ENCODE results near the gene RPTN.

DNA sequence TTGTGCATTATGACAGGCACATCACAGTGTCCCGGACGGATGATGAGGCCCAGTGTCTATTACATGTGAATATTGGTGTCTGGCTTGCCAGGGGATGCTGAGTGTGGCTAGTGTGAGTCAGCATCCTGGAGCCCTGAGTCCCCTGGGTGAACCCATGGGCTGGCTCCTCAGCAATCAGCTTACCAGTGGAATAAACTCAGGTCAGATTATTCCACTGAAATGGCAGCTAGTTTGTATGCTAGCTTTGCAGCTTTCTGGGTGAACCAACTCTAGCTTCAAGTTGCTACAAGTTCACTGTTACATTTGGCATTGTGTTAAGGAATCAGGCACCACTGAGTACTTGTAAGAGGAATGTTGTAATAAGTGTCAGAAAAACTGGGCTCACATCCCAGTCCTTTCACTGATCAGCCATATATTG, 23.9 kb upstream of the RPTN start:
- TF ChIP-seq, protein P1, sequence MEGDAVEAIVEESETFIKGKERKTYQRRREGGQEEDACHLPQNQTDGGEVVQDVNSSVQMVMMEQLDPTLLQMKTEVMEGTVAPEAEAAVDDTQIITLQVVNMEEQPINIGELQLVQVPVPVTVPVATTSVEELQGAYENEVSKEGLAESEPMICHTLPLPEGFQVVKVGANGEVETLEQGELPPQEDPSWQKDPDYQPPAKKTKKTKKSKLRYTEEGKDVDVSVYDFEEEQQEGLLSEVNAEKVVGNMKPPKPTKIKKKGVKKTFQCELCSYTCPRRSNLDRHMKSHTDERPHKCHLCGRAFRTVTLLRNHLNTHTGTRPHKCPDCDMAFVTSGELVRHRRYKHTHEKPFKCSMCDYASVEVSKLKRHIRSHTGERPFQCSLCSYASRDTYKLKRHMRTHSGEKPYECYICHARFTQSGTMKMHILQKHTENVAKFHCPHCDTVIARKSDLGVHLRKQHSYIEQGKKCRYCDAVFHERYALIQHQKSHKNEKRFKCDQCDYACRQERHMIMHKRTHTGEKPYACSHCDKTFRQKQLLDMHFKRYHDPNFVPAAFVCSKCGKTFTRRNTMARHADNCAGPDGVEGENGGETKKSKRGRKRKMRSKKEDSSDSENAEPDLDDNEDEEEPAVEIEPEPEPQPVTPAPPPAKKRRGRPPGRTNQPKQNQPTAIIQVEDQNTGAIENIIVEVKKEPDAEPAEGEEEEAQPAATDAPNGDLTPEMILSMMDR (IDR thresholded peaks at IDR 0.05): no peak
- TF ChIP-seq POLR2AphosphoS5 (IDR thresholded peaks at IDR 0.05; ENCODE audit: low read depth, low read length) (no peak), TCF7L2 (IDR thresholded peaks at IDR 0.05; ENCODE audit: low read depth, low read length) (no peak), SIN3A (IDR thresholded peaks at IDR 0.05; ENCODE audit: borderline replicate concordance, insufficient read depth, low read depth, low read length) (no peak)
- TF ChIP-seq, protein P2, sequence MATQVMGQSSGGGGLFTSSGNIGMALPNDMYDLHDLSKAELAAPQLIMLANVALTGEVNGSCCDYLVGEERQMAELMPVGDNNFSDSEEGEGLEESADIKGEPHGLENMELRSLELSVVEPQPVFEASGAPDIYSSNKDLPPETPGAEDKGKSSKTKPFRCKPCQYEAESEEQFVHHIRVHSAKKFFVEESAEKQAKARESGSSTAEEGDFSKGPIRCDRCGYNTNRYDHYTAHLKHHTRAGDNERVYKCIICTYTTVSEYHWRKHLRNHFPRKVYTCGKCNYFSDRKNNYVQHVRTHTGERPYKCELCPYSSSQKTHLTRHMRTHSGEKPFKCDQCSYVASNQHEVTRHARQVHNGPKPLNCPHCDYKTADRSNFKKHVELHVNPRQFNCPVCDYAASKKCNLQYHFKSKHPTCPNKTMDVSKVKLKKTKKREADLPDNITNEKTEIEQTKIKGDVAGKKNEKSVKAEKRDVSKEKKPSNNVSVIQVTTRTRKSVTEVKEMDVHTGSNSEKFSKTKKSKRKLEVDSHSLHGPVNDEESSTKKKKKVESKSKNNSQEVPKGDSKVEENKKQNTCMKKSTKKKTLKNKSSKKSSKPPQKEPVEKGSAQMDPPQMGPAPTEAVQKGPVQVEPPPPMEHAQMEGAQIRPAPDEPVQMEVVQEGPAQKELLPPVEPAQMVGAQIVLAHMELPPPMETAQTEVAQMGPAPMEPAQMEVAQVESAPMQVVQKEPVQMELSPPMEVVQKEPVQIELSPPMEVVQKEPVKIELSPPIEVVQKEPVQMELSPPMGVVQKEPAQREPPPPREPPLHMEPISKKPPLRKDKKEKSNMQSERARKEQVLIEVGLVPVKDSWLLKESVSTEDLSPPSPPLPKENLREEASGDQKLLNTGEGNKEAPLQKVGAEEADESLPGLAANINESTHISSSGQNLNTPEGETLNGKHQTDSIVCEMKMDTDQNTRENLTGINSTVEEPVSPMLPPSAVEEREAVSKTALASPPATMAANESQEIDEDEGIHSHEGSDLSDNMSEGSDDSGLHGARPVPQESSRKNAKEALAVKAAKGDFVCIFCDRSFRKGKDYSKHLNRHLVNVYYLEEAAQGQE (IDR thresholded peaks at IDR 0.05; ENCODE audit: insufficient read depth in 1 of 2, low read depth in 2 of 2, low read length in 1 of 2): no peak
